NOMO-1 treated with DMSO at 0.1 percent for 48 hours (cell line): ENCODE results near the gene CHRFAM7A.
"Not testable (repeated sequence)": the region's sequence is repeated elsewhere in the genome, so short reads cannot be mapped to it uniquely, and the experiment has no call there.

Experiments used
- DNase-seq: peaks from one replicate; lab custom pipeline; 2025; ENCODE audit not compliant: unreplicated experiment; lab: John Stamatoyannopoulos, UW

CHRFAM7A gene

GRCh38 chr15:30392766-30393663 lies at the start of gene CHRFAM7A:
CHRFAM7A (minus strand) TSS chr15:30393540; CDS start chr15:30383351, 10,189 bp downstream.
- DNase-seq: not testable (repeated sequence)

- not testable (repeated sequence) for DNase-seq
Measured at GRCh38 chr15:30438348-30438747, 45.0 kb upstream of the CHRFAM7A start.

- DNase-seq: not testable (repeated sequence)
Measured at GRCh38 chr15:30435878-30436277, 42.5 kb upstream of the CHRFAM7A start.

- DNase-seq: not testable (repeated sequence)
Measured at GRCh38 chr15:30420723-30421122, 27.4 kb upstream of the CHRFAM7A start.

GRCh38 chr15:30414160-30414559 lies 20.8 kb upstream of the CHRFAM7A start, which contains the start of gene GOLGA8R:
GOLGA8R (minus strand) TSS chr15:30414260; CDS start chr15:30414162, 98 bp downstream.
- not testable (repeated sequence) for DNase-seq

- not testable (repeated sequence) for DNase-seq
Measured at GRCh38 chr15:30407636-30408035, 14.3 kb upstream of the CHRFAM7A start.

- not testable (repeated sequence) for DNase-seq
Measured at GRCh38 chr15:30398988-30399387, 5.6 kb upstream of the CHRFAM7A start.

GRCh38 chr15:30393664-30393991 lies 288 bp upstream of the CHRFAM7A start:
- DNase-seq: not testable (repeated sequence)

GRCh38 chr15:30386318-30386887 lies 6.9 kb downstream of the CHRFAM7A start:
- not testable (repeated sequence) for DNase-seq

- not testable (repeated sequence) for DNase-seq
Measured at GRCh38 chr15:30377082-30377413, 16.3 kb downstream of the CHRFAM7A start.

GRCh38 chr15:30376375-30377081 lies 16.8 kb downstream of the CHRFAM7A start:
- DNase-seq: not testable (repeated sequence)

GRCh38 chr15:30375872-30376271 lies 17.5 kb downstream of the CHRFAM7A start:
- not testable (repeated sequence) for DNase-seq

GRCh38 chr15:30374862-30375261 lies 18.5 kb downstream of the CHRFAM7A start:
- DNase-seq: not testable (repeated sequence)

- not testable (repeated sequence) for DNase-seq
Measured at GRCh38 chr15:30368271-30368670, 25.1 kb downstream of the CHRFAM7A start.

GRCh38 chr15:30367246-30367645 lies 26.1 kb downstream of the CHRFAM7A start:
- not testable (repeated sequence) for DNase-seq

GRCh38 chr15:30361404-30361803 lies 31.9 kb downstream of the CHRFAM7A start:
- not testable (repeated sequence) for DNase-seq

GRCh38 chr15:30360990-30361389 lies 32.4 kb downstream of the CHRFAM7A start:
- DNase-seq: not testable (repeated sequence)

GRCh38 chr15:30355043-30355442 lies 38.3 kb downstream of the CHRFAM7A start:
- not testable (repeated sequence) for DNase-seq

GRCh38 chr15:30349803-30350202 lies 43.5 kb downstream of the CHRFAM7A start:
- not testable (repeated sequence) for DNase-seq

- not testable (repeated sequence) for DNase-seq
Measured at GRCh38 chr15:30336584-30336983, 56.8 kb downstream of the CHRFAM7A start.

GRCh38 chr15:30334152-30334551 lies 59.2 kb downstream of the CHRFAM7A start:
- DNase-seq: not testable (repeated sequence)
